Fibroblast of pulmonary artery (primary cell): ENCODE results near the gene SULF2.

Experiments used
- DNase-seq: peaks from one replicate; pipeline ENCODE4 v3.0.0-alpha.2; 2010; ENCODE audit warnings: low read depth
- H3K4me3 ChIP-seq: replicated peaks from 2 replicates; pipeline ENCODE4 v1.5.1; 2011; ENCODE audit warnings: low read depth, mild to moderate bottlenecking, control low read depth, low read length, moderate library complexity
- CTCF ChIP-seq: IDR thresholded peaks from 2 replicates; pipeline ENCODE4 v1.5.1; 2011; ENCODE audit warnings: mild to moderate bottlenecking, control low read depth, low read length, inconsistent platforms; ENCODE audit errors: missing control alignments

SULF2 gene

DNA sequence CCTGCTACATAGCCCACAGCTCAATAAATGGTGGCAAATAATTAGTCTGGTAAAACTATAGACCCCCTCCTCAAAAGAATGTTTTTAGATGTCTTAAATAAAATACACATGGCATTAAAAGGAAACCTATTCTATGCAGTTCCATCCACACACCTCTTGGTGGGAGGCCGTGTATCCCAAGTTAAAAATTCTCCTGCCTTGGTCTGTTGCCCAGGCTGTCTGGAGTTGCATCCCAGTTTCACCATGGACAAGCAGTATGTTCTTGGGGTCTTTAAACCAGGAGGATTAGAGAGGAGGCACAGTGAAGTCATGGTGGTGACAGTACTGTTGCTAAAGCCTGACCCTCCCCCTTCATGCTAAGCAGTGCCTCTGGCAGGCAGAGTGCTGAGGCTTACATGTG, 95.5 kb downstream of the SULF2 start:
- DNase-seq: no peak
- H3K4me3 ChIP-seq: no peak overlapping the region
- no peak for TF ChIP-seq CTCF

DNA sequence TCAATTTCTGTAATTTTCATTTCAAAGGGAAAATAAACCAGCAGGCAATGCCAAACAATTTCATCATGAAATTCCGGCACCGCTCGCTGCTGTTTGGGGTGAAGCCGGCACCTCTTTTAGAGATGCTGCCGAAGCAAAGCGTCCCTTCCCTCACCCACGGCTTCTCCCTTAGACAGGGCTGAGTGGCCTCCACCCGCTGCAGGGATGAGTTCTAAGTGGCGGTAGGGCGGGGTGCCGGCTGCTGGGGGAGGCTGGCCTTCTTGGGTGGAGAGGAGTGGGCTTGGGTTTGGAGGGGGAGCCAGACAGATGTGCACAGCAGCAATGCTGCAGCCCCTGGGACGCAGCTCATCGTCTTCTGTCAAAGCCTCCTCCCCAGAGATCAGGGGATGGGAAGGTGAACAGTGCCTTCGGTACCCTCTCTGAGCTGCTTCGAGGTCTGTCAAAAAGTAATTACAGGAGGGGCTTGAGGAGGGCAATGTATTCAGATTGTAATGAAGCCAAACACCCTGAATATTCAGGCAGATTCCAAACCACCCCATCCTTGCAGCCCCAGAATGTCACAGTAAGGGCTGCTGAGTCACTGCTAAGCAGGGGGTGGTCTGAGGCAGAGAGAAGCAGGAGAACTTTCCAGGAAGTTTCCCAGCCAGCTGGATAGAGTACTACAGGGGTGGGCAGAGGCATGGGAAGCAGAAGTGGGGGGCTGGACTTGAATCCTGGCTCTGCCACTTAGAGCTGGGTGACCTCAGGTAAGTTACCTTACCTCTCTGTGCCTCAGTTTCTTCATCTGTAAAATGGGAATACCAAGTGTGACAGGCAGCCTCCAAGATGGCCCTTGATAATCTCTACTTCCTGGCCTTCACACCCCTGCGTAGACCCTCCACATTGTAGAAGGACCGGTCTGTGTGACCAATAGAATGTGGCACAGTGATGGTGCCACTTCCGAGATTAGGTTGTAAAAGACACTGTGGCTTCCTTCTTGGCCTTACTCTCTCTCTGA, 96.6 kb downstream of the SULF2 start:
- H3K4me3 ChIP-seq: no peak overlapping the region
- TF ChIP-seq CTCF: no peak
- no peak for DNase-seq

DNA sequence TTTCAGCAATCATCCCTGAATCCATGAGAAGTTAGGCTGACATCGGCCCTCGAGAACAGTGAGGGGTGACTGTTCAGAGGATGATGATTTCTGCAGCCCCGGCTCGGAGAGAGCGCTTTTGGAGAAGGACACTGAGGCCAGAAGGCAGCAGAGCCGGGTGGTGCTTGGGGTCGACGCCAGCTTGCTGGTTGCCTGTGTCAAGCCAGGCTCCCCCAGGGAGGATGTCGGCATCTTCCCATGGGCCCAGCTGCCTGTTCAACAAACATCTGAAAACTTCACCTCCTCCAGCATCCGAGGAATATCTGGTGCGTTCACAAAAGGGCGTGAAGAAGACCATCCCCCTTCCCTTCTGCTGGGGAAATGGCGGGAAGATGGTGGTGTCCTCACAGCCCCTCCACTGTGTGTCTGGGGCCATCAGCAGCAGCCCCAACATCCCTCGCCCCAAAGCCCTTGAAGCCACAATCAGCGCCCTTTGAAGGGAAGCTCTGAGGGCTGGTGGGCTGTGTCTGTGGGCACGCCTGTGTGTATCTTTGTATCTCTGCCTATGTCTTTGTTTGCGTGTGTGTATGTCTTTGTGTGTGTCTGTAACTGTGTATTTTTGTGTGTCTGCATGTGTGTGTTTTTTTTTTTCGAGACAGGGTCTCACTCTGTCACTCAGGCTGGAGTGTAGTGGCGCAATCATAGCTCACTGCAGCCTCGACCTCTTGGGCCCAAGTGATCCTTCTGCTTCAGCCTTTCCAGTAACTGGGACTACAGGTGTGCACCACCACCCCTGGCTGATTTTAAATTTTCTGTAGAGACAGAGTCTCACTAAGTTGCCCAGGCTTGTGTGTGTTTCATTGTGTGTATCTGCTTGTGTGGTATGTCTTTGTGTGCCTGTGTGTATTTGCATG, 97.9 kb downstream of the SULF2 start:
- no peak overlapping the region for H3K4me3 ChIP-seq
- TF ChIP-seq CTCF: no peak
- no peak for DNase-seq

- no peak for TF ChIP-seq CTCF
- no peak overlapping the region for H3K4me3 ChIP-seq
- DNase-seq: peak; percentile 69
Observed at GRCh38 chr20:47686545-47686944, 98.7 kb downstream of the SULF2 start.

DNA sequence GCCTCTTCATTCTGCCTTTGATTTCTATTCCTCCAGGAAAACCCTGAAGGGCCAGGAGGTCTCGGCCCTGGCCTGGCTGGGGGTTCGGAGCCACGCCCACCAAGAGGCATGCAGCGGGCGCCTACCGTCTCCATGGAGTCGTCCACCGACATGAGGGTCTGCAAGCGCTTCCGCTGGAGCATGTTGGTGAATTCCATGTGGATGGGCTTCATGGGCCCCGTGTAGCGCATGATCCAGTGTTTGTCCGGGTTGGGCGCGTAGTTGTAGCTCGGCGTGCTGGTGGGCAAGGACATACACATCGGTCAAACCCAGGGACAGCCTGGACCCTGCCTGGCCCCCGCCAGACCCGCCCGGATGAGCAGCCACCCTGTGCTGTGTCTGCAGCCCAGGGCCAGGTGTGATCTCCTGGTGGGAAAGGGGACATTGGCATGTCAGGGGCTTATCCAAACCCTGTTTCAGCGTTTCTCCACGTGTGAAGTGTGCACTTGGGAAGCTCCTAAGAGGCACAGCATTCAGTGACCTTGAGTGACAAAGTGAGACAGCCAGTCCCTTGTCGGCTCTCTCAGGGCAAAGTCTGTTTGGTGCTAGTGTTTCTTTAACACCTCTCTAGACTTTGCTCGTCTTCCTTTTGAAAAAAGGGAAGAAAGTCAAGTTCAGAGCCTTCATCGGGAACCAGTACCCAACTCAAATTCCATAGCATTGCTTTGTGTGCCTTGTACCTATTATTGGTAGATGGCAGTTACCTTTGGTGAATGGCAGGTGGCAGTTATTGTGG, 100.8 kb downstream of the SULF2 start:
- no peak for DNase-seq
- no peak overlapping the region for H3K4me3 ChIP-seq
- TF ChIP-seq CTCF: no peak

- no peak for DNase-seq
- TF ChIP-seq CTCF: no peak
- no peak overlapping the region for H3K4me3 ChIP-seq
Observed at GRCh38 chr20:47682916-47683315, 102.4 kb downstream of the SULF2 start.
